Activated T-cell treated with anti-CD3 and anti-CD28 coated beads, Interleukin-2, amount 50 U/mL, for 4 hours (primary cell): ENCODE data around the gene PIK3CB. TPM values are rescaled to one million over a fixed set of nuclear protein-coding genes. Genes with fewer than 3 reads are reported as not detected.

ENCODE experiments used
- ATAC-seq, 2 donors: fragments of 200-7000 bp; cut with Tn5 transposase; one replicate each; pipeline ENCODE4 v1.10.0; 2021
- DNase-seq: peaks from one replicate; pipeline ENCODE4 v3.0.0-alpha.2; 2020
- H3K27me3 Mint-ChIP-seq: one replicate; pipeline ENCODE4 v1.8.0; 2021; ENCODE audit warnings: low read depth, mixed read lengths
- H3K36me3 Mint-ChIP-seq: one replicate; pipeline ENCODE4 v1.8.0; 2022; ENCODE audit warnings: mixed read lengths; ENCODE audit not compliant: insufficient read depth
- H3K4me1 Mint-ChIP-seq: one replicate; pipeline ENCODE4 v1.8.0; 2021; ENCODE audit warnings: low read depth, mixed read lengths
- H3K4me3 Mint-ChIP-seq: one replicate; pipeline ENCODE4 v1.8.0; 2021; ENCODE audit warnings: mild to moderate bottlenecking, moderate library complexity, mixed read lengths
- H3K9me3 Mint-ChIP-seq: one replicate; pipeline ENCODE4 v1.8.0; 2021; ENCODE audit warnings: mixed read lengths
- total RNA-seq, 3 donors: library from RNA; stranded (reverse); gene quantifications; one replicate each; pipeline ENCODE4 v1.2.1, GENCODE V29; 2021

The PIK3CB gene
- total RNA-seq, 3 donors from 2014 or later = 16.1 to 19.0 (median 17.9) TPM

DNA sequence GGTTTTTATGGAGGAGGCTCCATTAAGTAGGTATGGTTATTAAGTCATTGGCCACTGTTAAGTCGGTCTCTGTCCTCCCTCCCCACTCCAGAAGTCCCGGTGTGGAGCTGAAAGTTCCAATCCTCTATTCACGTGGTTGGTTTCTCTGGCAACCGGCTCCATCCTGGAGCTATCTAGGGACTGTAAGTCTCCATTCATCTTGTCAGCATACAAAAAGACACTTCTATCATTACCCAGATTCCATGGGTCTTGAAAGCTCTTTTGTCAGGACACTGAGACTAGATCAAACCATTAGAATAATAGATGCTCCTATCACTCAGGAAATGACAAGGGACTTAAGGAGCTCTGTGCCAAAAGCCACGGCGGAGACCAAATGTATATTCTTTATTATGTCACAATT is 110.3 kb downstream of the PIK3CB start:
- Mint-ChIP-seq H3K27me3 (no peaks in the 10 kb centered on the region), H3K4me1 (peaks cover 14% of the 10 kb centered on the region), H3K4me3 (no peak overlapping the region), H3K9me3 (no peaks in the 10 kb centered on the region), H3K36me3 (peaks cover 27% of the 10 kb centered on the region)
- no peak for DNase-seq
- ATAC-seq = no peak

GRCh38 chr3:138718849-138719248 is 115.9 kb downstream of the PIK3CB start:
- Mint-ChIP-seq H3K9me3 (no peaks in the 10 kb centered on the region), H3K36me3 (peaks cover 17% of the 10 kb centered on the region), H3K4me3 (no peak overlapping the region), H3K4me1 (peaks cover 9% of the 10 kb centered on the region), H3K27me3 (no peaks in the 10 kb centered on the region)
- ATAC-seq (no peak), DNase-seq (no peak)

- H3K27me3 Mint-ChIP-seq = no peaks in the 10 kb centered on the region
- peaks cover 18% of the 10 kb centered on the region for H3K36me3 Mint-ChIP-seq
- peaks cover 6% of the 10 kb centered on the region for H3K4me1 Mint-ChIP-seq
- no peaks in the 10 kb centered on the region for H3K9me3 Mint-ChIP-seq
- DNase-seq (no peak), ATAC-seq (no peak)
- H3K4me3 Mint-ChIP-seq = no peak overlapping the region
These were observed 117.4 kb downstream of the PIK3CB start for GRCh38 chr3:138717348-138717747.

DNA sequence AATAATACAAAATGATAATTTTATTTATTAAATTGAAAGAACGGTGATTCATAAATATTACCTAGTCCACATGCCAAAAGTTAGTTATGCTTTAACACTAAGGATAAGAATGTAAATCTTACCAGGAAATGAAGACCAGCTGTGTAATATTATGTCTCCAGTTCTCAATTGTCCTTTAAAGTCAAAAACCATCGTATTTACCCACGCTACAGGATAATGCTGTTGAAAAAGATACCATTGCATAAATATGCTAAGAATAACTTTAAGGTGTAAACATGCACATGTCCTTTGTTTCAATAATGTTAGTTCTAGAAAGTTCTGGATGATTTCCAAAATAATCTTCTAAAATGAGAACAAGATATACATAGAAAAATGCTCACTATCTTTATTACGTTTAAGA is 122.6 kb downstream of the PIK3CB start:
- H3K4me1 Mint-ChIP-seq = no peaks in the 10 kb centered on the region
- no peaks in the 10 kb centered on the region for H3K27me3 Mint-ChIP-seq
- H3K9me3 Mint-ChIP-seq = no peaks in the 10 kb centered on the region
- DNase-seq = no peak
- H3K4me3 Mint-ChIP-seq = no peak overlapping the region
- no peak for ATAC-seq
- peaks cover 16% of the 10 kb centered on the region for H3K36me3 Mint-ChIP-seq

- Mint-ChIP-seq H3K36me3 (peaks cover 16% of the 10 kb centered on the region), H3K27me3 (no peaks in the 10 kb centered on the region), H3K4me1 (no peaks in the 10 kb centered on the region), H3K4me3 (no peak overlapping the region), H3K9me3 (no peaks in the 10 kb centered on the region)
- ATAC-seq (no peak), DNase-seq (no peak)
These were observed 129.1 kb downstream of the PIK3CB start for GRCh38 chr3:138705675-138706074.

DNA sequence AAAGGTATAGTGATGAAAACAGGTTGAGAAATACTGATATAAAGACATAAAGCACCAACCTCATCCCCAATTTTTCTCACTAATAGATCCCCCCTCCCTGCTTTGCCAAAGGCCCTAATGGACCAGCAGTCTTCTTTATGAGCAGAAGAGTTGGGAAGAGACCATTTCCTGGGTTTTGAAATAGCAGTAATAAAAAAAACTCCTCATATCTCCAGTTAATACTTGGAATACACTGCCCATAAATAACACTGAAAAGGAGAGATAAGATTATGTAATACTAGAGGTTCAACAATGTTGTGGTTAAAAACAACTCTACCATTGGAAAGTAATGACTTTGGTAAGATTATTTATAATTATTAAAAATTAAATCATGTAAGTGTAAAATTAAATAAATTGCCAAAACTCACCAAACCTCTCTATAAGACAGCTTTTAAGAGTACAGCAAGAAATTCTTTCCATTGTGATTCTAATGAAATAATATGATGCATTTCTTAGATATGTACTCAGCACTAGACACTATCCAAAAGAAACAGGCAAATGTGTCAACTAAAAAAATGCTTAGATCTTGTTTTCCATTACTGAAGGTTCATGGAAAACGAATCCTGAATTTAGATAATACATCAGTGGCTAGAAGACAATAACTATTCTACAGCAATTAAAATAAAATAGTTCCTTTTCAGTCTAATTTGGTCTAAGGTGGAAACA is 137.9 kb downstream of the PIK3CB start:
- ATAC-seq (no peak), DNase-seq (no peak)
- H3K4me3 Mint-ChIP-seq = no peak overlapping the region
- peaks cover 19% of the 10 kb centered on the region for H3K36me3 Mint-ChIP-seq
- H3K4me1 Mint-ChIP-seq = no peaks in the 10 kb centered on the region
- H3K27me3 Mint-ChIP-seq = no peaks in the 10 kb centered on the region
- H3K9me3 Mint-ChIP-seq = no peaks in the 10 kb centered on the region

DNA sequence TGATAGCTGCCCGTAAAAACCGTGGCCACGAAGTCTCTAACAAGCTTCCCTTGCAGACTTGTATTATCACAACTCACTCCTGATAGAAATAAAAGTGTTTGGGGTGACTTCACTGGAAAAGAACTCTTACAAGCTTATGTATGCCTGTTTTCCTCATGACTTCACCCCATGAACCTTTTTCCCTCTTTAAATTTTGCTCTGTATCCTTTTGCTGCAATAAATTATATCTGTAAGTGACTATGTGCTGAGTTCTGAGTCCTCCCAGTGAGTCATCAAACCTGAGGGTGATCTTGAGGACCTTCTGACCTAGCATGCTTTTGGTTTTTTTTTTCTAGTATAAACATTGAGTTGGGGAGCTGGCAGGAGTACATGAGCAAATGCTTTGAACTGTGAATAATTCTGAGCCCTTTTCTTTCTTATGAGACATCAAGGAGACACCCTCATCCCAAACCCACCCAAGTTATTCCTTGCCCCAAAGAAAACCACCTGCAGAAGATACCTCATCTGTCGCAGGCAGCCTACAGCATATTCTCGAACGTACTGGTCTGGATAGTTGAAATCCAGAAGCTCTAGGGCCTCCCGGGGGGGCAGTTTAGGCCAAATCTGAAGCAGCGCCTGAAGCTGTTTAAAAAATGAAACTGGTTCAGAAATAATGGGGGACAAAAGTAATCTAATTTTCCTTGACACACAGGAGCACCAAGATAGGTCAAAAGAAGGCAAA is 140.3 kb downstream of the PIK3CB start:
- Mint-ChIP-seq H3K4me3 (no peak overlapping the region), H3K27me3 (no peaks in the 10 kb centered on the region)

GRCh38 chr3:138692152-138692551 is 142.6 kb downstream of the PIK3CB start:
- DNase-seq (no peak), ATAC-seq (no peak)
- H3K36me3 Mint-ChIP-seq = peaks cover 26% of the 10 kb centered on the region
- H3K27me3 Mint-ChIP-seq = no peaks in the 10 kb centered on the region
- H3K9me3 Mint-ChIP-seq = no peaks in the 10 kb centered on the region
- no peak overlapping the region for H3K4me3 Mint-ChIP-seq
- H3K4me1 Mint-ChIP-seq = peaks cover 4% of the 10 kb centered on the region

More for the DNA sequence above, 140.3 kb downstream of the PIK3CB start:
- H3K36me3 Mint-ChIP-seq = peaks cover 16% of the 10 kb centered on the region
- no peaks in the 10 kb centered on the region for H3K4me1 Mint-ChIP-seq
- H3K9me3 Mint-ChIP-seq = no peaks in the 10 kb centered on the region
- DNase-seq (no peak), ATAC-seq (no peak)

- ATAC-seq (no peak), DNase-seq (no peak)
- H3K9me3 Mint-ChIP-seq = no peaks in the 10 kb centered on the region
- peaks cover 27% of the 10 kb centered on the region for H3K36me3 Mint-ChIP-seq
- peaks cover 7% of the 10 kb centered on the region for H3K4me1 Mint-ChIP-seq
- H3K27me3 Mint-ChIP-seq = no peaks in the 10 kb centered on the region
- no peak overlapping the region for H3K4me3 Mint-ChIP-seq
These were observed 143.4 kb downstream of the PIK3CB start for GRCh38 chr3:138691351-138691750.

- Mint-ChIP-seq H3K36me3 (peaks cover 27% of the 10 kb centered on the region), H3K4me3 (no peak overlapping the region), H3K9me3 (no peaks in the 10 kb centered on the region), H3K27me3 (no peaks in the 10 kb centered on the region), H3K4me1 (peaks cover 7% of the 10 kb centered on the region)
- ATAC-seq (no peak), DNase-seq (no peak)
These were observed 144.7 kb downstream of the PIK3CB start for GRCh38 chr3:138690036-138690435.

- Mint-ChIP-seq H3K4me3 (no peak overlapping the region), H3K36me3 (peaks cover 23% of the 10 kb centered on the region), H3K27me3 (no peaks in the 10 kb centered on the region), H3K4me1 (peaks cover 7% of the 10 kb centered on the region), H3K9me3 (no peaks in the 10 kb centered on the region)
- DNase-seq (no peak), ATAC-seq (no peak)
These were observed 145.8 kb downstream of the PIK3CB start for GRCh38 chr3:138688871-138689299.

GRCh38 chr3:138687236-138687635 is 147.5 kb downstream of the PIK3CB start:
- peak in 1 of 2 donors; percentile 52 for ATAC-seq
- Mint-ChIP-seq H3K36me3 (peaks cover 22% of the 10 kb centered on the region), H3K9me3 (no peaks in the 10 kb centered on the region), H3K27me3 (no peaks in the 10 kb centered on the region), H3K4me1 (peaks cover 7% of the 10 kb centered on the region), H3K4me3 (no peak overlapping the region)
- no peak for DNase-seq

DNA sequence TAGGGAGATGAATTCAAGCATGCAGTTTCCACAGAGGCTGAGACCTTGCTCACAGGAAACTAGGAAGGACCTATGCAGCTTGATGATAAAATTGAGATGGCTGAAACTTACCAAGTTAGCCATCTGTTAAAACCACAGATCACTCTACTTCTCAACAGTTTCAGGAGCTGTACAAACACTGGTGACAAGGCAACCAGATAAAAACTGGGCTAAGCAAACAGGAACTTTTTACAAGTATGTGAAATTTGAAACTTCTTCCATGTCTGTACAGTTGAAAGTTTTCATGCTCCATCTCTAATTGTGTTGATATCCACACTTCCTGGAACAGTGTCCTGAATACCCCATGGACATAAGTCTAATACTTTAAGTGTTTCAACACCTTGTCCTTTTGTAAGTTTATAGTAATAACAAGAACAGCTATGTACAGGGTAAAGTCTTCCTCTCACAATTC is 147.9 kb downstream of the PIK3CB start:
- no peaks in the 10 kb centered on the region for H3K9me3 Mint-ChIP-seq
- H3K36me3 Mint-ChIP-seq = peaks cover 25% of the 10 kb centered on the region
- no peaks in the 10 kb centered on the region for H3K27me3 Mint-ChIP-seq
- H3K4me1 Mint-ChIP-seq = peaks cover 7% of the 10 kb centered on the region
- H3K4me3 Mint-ChIP-seq = no peak overlapping the region
- ATAC-seq (peak; percentile 34 to 72), DNase-seq (no peak)

DNA sequence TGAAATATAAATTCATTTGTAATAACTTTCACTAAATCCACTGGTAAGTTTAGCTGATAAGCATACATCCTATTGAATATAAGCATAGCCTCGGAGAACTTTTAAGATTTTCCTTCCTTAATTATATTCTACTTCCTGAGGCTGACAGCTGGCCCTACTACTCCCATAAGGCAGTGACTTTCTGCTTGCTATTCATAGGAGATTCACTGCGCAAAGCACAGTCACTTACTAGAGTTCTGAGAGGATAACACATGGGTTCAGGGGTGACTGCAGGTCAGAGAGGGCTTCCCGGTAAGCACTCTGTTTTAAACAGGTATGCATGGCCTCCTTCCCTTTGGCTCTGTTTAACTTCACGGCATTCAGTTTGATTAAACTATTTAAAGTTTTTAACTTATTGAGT is 150.3 kb downstream of the PIK3CB start:
- no peaks in the 10 kb centered on the region for H3K27me3 Mint-ChIP-seq
- peaks cover 26% of the 10 kb centered on the region for H3K36me3 Mint-ChIP-seq
- ATAC-seq = no peak
- no peak for DNase-seq
- peaks cover 7% of the 10 kb centered on the region for H3K4me1 Mint-ChIP-seq
- no peak overlapping the region for H3K4me3 Mint-ChIP-seq
- no peaks in the 10 kb centered on the region for H3K9me3 Mint-ChIP-seq

DNA sequence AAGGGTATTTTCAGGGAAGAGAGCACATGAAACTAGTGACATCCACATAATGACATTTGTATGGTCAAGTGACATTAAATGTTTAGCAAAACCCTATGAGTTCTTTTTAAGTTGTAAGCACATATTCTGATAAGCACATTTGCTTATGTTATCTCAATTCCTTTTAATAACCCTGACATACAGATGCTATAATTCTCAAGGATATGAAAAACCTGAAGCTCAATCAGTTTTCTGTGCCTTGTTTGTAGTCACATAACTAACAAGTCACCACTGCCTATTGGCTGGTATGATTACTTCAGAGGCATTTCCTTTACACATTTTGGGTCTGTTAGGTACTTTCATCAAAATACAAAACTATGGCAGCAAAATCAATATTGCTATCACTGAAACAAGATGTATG is 152.1 kb downstream of the PIK3CB start:
- Mint-ChIP-seq H3K27me3 (no peaks in the 10 kb centered on the region), H3K4me3 (no peak overlapping the region), H3K4me1 (peaks cover 6% of the 10 kb centered on the region), H3K9me3 (no peaks in the 10 kb centered on the region), H3K36me3 (peaks cover 22% of the 10 kb centered on the region)
- ATAC-seq (no peak), DNase-seq (no peak)
